ENCODE measurements around the gene SLC27A4.

GRCh38 chr9:128293091-128293490 is 47.2 kb upstream of the SLC27A4 start:
- no peak for TF ChIP-seq MAZ (IDR thresholded peaks at IDR 0.05; ENCODE audit: borderline replicate concordance, low read depth, low read length)
- TF ChIP-seq EP300 (IDR thresholded peaks at IDR 0.05) = no peak

Data from A549 (cell line).